ENCODE data around the gene CCDC188. TPM values are rescaled to one million over a fixed set of nuclear protein-coding genes. Genes with fewer than 3 reads are reported as not detected.

CCDC188 gene
- total RNA-seq, 1 experiment from 2014 or later = not detected

DNA sequence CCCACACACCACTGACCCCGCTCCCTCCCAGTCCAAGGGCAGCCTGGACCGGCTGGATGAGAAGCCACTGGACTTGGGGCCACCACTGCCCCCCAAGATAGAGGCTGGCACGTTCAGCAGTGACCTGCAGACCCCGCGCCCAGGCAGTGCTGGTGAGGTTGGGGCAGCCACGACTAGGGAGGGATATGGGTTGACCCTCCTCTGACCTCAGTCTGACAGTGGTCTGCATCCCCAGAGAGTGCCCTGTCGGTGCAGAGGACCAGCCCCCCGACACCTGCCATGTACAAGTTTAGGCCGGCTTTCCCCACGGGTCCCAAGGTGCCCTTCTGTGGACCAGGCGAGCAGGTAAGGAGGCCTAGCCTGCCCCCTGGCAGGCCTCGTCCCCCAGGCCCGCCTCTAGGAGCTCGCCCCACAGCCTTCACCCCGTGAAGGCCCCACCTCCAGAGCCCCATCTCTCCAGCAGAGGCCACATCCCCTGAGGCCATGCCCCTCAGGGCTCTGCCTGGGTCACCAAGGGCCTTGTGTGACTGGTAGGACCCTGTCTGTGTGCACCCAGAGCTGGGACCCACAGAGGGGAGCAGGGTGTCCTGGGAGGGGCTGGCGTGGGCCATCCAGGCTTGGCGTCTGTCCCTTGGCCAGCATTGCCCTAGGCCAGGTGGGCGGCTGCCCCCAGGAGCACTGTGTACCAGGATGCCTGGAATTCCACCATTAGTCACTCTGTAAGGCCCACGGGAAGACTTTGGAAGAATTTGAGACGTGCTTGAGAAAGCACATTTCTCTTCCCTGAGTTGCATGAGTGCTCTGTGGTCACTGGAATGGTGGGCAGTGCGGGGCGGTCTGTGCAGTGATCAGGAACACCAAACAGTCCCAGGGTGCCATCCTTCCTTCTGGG is 9.4 kb downstream of the CCDC188 start:
- H3K56ac ChIP-seq (ENCODE audit: insufficient read length, low read depth, low read length) = no peak overlapping the region

More for the DNA sequence above, 9.4 kb downstream of the CCDC188 start:
- Histone ChIP-seq H3K9me3 (ENCODE audit: control insufficient read depth, low read depth, low read length) (no peaks in the 10 kb centered on the region), H3K4me2 (ENCODE audit: insufficient read depth, insufficient read length, low read length) (no peak overlapping the region), H3K9ac (ENCODE audit: extremely low read depth, insufficient read length, low read length) (no peak overlapping the region), H4K20me1 (ENCODE audit: control insufficient read depth, insufficient read depth, insufficient read length) (peaks cover 3% of the 10 kb centered on the region), H3K4me1 (ENCODE audit: insufficient read depth, low read length) (no peaks in the 10 kb centered on the region), H3K27ac (ENCODE audit: insufficient read length, low read depth, low read length) (no peak overlapping the region), H3K4ac (ENCODE audit: low read depth, low read length) (no peak overlapping the region), H2BK5ac (ENCODE audit: insufficient read length, low read length) (no peak overlapping the region), H3K27me3 (ENCODE audit: insufficient read depth, low read length) (no peaks in the 10 kb centered on the region), H4K91ac (ENCODE audit: insufficient read length, low read depth, low read length) (no peak overlapping the region), H2AFZ (ENCODE audit: low read length) (no peak overlapping the region), H2BK120ac (ENCODE audit: low read depth, low read length, poor library complexity, severe bottlenecking) (no peak overlapping the region), H2BK12ac (ENCODE audit: insufficient read length, low read depth, low read length) (no peak overlapping the region), H3K18ac (ENCODE audit: insufficient read length, low read depth, low read length) (no peak overlapping the region), H3K23ac (ENCODE audit: insufficient read length, low read depth, low read length) (no peak overlapping the region), H3T11ph (ENCODE audit: low read length) (no peak overlapping the region), H2BK20ac (ENCODE audit: low read depth, low read length, poor library complexity, severe bottlenecking) (no peak overlapping the region), H3K79me2 (ENCODE audit: insufficient read depth, low read length) (no peaks in the 10 kb centered on the region; the same call in 1 of the 2 replicates), H4K5ac (ENCODE audit: insufficient read length, low read depth, low read length) (no peak overlapping the region), H2AK5ac (ENCODE audit: insufficient read length, low read length) (no peak overlapping the region), H4K8ac (replicated peaks; ENCODE audit: insufficient read length, low read depth, low read length) (no peak overlapping the region), H3K14ac (ENCODE audit: insufficient read depth, low read length) (no peak overlapping the region), H3K23me2 (ENCODE audit: insufficient read length, low read depth, low read length, poor library complexity, severe bottlenecking) (no peaks in the 10 kb centered on the region), H2BK15ac (ENCODE audit: low read depth, low read length) (no peak overlapping the region), H3K79me1 (ENCODE audit: insufficient read depth, low read depth, low read length, poor library complexity, severe bottlenecking) (no peaks in the 10 kb centered on the region)
- Mint-ChIP-seq H3K27me3 (ENCODE audit: low read depth) (no peaks in the 10 kb centered on the region), H3K9me3 (no peaks in the 10 kb centered on the region), H3K36me3 (ENCODE audit: insufficient read depth in 1 of 3, low read depth in 3 of 3) (no peaks in the 10 kb centered on the region; a peak in 3 of 7 replicates), H3K27ac (0 out of 7 replicates have a peak overlapping the region, but pooled peaks of 1 of the 3 experiments have one; percentile 57), H3K4me1 (no peaks in the 10 kb centered on the region; a peak in 1 of 4 replicates), H3K4me3 (no peak overlapping the region)
- no peak for TF ChIP-seq CTCF (conservative IDR thresholded peaks at IDR 0.05)
- DNase-seq = no peak
- WGBS (ENCODE audit: extremely low coverage, insufficient read length, low lambda C conversion rate) = no CpG with 5 or more reads among the region's 22 CpGs

Data from H9 (cell line).